Measurements from ENCODE around the gene SHE. TPM values are rescaled to one million over a fixed set of nuclear protein-coding genes. Genes with fewer than 3 reads are reported as not detected.

SHE gene
- total RNA-seq, 4 donors from 2014 or later = 14.6 to 44.5 (median 27.2) TPM

DNA sequence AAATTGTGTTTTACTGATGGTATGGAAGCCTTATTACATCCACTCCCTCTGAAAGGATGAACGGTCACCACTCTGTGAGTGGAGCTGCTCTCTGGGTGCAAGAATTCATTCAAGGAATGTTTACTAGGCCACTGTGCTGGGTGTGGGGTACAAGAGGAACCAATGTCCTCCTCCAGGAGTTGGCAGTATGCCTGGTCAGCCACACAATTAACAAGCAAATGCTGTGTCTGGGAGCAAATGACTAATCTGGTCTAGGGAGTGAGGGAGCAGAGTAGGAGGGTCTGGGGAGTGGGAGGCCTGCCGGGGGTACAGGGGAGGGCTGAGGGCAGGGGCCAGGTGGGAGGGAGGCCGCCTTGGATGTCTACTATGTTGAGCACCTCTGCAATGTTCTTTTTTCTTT is 27.4 kb downstream of the SHE start:
- no peak overlapping the region for H3K4me3 ChIP-seq
- no peaks in the 10 kb centered on the region for H3K36me3 ChIP-seq
- no peak for TF ChIP-seq POLR2A (IDR thresholded peaks at IDR 0.05)
- TF ChIP-seq, protein P1, sequence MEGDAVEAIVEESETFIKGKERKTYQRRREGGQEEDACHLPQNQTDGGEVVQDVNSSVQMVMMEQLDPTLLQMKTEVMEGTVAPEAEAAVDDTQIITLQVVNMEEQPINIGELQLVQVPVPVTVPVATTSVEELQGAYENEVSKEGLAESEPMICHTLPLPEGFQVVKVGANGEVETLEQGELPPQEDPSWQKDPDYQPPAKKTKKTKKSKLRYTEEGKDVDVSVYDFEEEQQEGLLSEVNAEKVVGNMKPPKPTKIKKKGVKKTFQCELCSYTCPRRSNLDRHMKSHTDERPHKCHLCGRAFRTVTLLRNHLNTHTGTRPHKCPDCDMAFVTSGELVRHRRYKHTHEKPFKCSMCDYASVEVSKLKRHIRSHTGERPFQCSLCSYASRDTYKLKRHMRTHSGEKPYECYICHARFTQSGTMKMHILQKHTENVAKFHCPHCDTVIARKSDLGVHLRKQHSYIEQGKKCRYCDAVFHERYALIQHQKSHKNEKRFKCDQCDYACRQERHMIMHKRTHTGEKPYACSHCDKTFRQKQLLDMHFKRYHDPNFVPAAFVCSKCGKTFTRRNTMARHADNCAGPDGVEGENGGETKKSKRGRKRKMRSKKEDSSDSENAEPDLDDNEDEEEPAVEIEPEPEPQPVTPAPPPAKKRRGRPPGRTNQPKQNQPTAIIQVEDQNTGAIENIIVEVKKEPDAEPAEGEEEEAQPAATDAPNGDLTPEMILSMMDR (IDR thresholded peaks at IDR 0.05) = no peak
- no peaks in the 10 kb centered on the region for H3K4me1 ChIP-seq
- H3K27me3 ChIP-seq = no peaks in the 10 kb centered on the region
- no peak for DNase-seq
- H3K27ac ChIP-seq = no peak overlapping the region
- H3K9me3 ChIP-seq = no peaks in the 10 kb centered on the region
- intact Hi-C loops (cut with DNase I; ENCODE audit: low total_unique reads) = no loop called here

DNA sequence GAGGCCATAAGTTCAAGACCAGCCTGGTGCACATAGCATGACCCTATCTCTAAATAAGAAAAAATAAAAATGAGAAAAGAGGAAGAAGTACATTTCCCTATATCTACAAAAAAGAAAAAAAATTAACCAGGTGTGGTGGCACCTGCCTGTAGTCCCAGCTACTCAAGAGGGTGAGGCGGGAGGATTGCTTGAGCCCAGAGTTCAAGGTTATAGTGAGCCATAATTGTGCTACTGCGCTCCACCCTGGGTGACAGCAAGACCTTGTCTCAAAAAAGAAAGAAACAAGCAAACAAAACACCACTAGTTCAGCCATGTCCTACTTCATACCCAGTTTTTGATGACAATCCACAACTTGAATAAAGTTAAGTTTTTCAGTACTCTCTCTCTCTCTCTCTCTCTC is 30.9 kb downstream of the SHE start:
- Histone ChIP-seq H3K36me3 (no peaks in the 10 kb centered on the region), H3K9me3 (no peaks in the 10 kb centered on the region), H3K27ac (no peak overlapping the region), H3K4me1 (no peaks in the 10 kb centered on the region), H3K27me3 (no peaks in the 10 kb centered on the region), H3K4me3 (no peak overlapping the region)
- TF ChIP-seq POLR2A (IDR thresholded peaks at IDR 0.05) = no peak
- TF ChIP-seq, protein P1 (IDR thresholded peaks at IDR 0.05) = no peak
- intact Hi-C loops (cut with DNase I; ENCODE audit: low total_unique reads) = no loop called here
- DNase-seq = no peak

DNA sequence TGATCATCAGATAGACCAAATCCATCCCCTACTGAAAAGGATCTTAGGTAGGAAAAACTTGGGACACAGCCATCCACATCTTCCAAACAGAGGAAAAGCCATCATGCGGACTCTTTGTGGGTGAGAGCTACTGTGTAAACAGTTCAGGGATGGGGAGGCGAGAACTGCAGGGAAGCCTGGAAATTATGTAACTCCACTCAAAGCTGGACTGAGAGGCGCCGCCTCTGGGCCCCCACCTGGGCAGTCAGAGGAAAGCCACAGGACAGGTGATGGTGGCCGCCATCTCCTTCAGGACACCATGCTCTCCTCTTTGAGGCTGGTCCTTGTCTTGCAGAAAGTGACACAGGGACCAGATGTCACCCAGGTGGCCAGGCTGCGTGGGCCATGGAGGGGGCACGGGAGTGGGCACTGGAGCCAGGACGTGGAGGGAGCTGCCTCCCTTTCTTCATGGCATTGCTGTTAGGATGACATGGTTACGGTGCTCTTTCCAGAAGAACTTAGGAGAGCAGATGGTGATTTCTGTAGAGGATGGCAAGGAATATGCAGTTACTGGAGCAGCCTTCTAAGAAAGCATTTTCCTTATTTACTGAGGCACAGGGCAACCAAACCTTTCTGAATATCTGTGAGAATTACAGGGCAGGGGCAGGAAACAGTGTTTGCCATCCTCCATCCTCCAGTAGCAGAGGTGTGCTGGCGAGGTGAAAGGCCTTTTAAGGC is 32.2 kb downstream of the SHE start:
- no peaks in the 10 kb centered on the region for H3K4me1 ChIP-seq
- H3K36me3 ChIP-seq = no peaks in the 10 kb centered on the region
- intact Hi-C loops (cut with DNase I; ENCODE audit: low total_unique reads) = no loop called here
- TF ChIP-seq, protein P1 (IDR thresholded peaks at IDR 0.05) = no peak
- no peak for TF ChIP-seq POLR2A (IDR thresholded peaks at IDR 0.05)
- H3K4me3 ChIP-seq = no peak overlapping the region
- no peak for DNase-seq
- H3K9me3 ChIP-seq = no peaks in the 10 kb centered on the region
- H3K27me3 ChIP-seq = no peaks in the 10 kb centered on the region
- no peak overlapping the region for H3K27ac ChIP-seq

DNA sequence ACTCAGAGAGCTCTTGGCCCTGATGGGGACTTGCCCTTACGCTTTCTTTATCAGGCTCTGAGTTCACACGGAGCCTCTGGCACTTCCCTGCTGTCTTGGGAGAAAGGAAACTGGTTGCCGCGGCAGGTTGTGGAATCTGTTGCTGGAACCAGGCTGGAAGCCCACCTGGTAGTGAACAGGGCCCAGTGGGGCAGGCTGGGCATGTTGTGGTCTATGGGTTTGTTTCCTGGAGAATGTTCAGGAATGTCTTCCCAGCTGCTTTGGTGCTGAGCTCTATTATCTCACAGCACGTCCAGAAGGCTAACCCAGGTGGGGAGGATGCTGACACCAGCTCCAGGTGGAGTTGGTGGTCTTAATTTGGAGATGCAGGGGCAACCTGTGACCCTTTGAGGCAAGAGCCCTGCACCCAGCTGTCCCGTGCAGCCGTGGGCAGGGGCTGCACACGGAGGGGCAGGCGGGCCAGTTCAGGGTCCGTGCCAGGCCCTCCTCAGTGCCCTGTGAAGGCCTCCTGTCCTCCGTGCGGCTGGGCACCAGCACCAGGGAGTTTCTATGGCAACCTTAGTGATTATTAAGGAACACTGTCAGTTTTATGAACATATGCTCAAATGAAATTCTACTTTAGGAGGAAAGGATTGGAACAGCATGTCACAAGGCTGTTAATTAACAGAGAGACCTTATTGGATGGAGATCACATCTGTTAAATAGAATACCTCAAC is 33.5 kb downstream of the SHE start:
- intact Hi-C loops (cut with DNase I; ENCODE audit: low total_unique reads) = no loop called here
- Histone ChIP-seq H3K27ac (no peak overlapping the region), H3K4me1 (no peaks in the 10 kb centered on the region), H3K36me3 (no peaks in the 10 kb centered on the region), H3K9me3 (no peaks in the 10 kb centered on the region), H3K27me3 (no peaks in the 10 kb centered on the region), H3K4me3 (no peak overlapping the region)
- TF ChIP-seq POLR2A (IDR thresholded peaks at IDR 0.05) = no peak
- TF ChIP-seq, protein P1 (IDR thresholded peaks at IDR 0.05) = no peak
- DNase-seq = no peak

DNA sequence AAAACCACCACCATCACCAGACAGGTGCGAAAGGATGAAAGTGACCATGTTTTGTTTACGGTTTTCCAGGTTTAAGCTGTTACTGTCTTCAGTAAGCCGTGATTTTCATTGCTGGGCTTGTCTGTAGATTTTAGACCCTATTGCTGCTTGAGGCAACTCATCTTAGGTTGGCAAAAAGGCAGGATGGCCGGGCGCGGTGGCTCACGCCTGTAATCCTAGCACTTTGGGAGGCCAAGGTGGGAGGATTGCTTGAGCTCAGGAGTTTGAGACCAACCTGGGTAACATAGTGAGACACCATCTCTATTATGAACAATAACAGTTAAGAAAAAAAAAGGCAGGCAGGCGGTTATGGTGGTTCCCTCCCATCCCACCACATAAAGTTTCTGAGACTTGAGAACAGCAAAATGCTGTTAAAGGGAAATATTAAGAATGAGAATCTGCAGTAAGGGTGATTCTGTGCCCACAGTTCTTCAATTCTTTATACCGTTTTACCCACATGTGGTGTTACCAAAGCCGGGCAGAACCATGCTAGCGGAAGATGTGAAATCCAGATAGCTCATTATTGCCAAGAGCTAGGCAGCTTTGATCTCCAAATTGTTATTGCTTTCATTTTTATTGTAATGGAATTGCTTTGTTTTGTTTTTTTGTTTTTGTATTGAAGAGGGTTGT is 34.6 kb downstream of the SHE start:
- H3K27ac ChIP-seq = peak overlapping the region in 1 of 2 donors; percentile 53
- no peak for DNase-seq
- H3K9me3 ChIP-seq = no peaks in the 10 kb centered on the region
- intact Hi-C loops (cut with DNase I; ENCODE audit: low total_unique reads) = no loop called here
- H3K27me3 ChIP-seq = no peaks in the 10 kb centered on the region
- H3K4me1 ChIP-seq = no peaks in the 10 kb centered on the region
- no peaks in the 10 kb centered on the region for H3K36me3 ChIP-seq
- H3K4me3 ChIP-seq = no peak overlapping the region
- TF ChIP-seq, protein P1 (IDR thresholded peaks at IDR 0.05) = no peak
- no peak for TF ChIP-seq POLR2A (IDR thresholded peaks at IDR 0.05)
